ENCODE measurements around the gene FASLG.

GRCh38 chr1:172647110-172647564 is 11.8 kb upstream of the FASLG start:
- TF ChIP-seq CTCF (IDR thresholded peaks at IDR 0.05 in 2 of 3, conservative IDR thresholded peaks at IDR 0.05 in 1 of 3; ENCODE audit: control insufficient read depth in 2 of 3, extremely low read depth in 1 of 3, insufficient read depth in 1 of 3, low read depth in 3 of 3, low read length in 3 of 3) (no peak), E2F4 (IDR thresholded peaks at IDR 0.05; ENCODE audit: low read depth, low read length) (no peak), GABPA (IDR thresholded peaks at IDR 0.05; ENCODE audit: low read depth) (no peak), SREBF2 (IDR thresholded peaks at IDR 0.05; ENCODE audit: low read length) (no peak)

Data from GM12878 (cell line).